Measurements from ENCODE around the gene APOBEC3F.
"Not testable (repeated sequence)": the region's sequence is repeated elsewhere in the genome, so short reads cannot be mapped to it uniquely, and the experiment has no call there.

APOBEC3F gene

GRCh38 chr22:39027717-39028116 lies 12.9 kb upstream of the APOBEC3F start:
- DNase-seq: no peak

GRCh38 chr22:39028281-39028680 lies 12.4 kb upstream of the APOBEC3F start:
- peak; percentile 16 for DNase-seq

- DNase-seq: no peak
Observed at GRCh38 chr22:39029227-39029626, 11.4 kb upstream of the APOBEC3F start.

GRCh38 chr22:39030705-39031104 lies 10.0 kb upstream of the APOBEC3F start:
- no peak for DNase-seq

GRCh38 chr22:39031434-39032295 lies 9.0 kb upstream of the APOBEC3F start:
- not testable (repeated sequence) for DNase-seq

GRCh38 chr22:39037071-39037470 lies 3.6 kb upstream of the APOBEC3F start:
- not testable (repeated sequence) for DNase-seq

GRCh38 chr22:39039306-39040126 lies 1.1 kb upstream of the APOBEC3F start:
- no peak for DNase-seq

GRCh38 chr22:39040155-39040537 lies 518 bp upstream of the APOBEC3F start:
- DNase-seq: not testable (repeated sequence)

- no peak for DNase-seq
Observed at GRCh38 chr22:39041908-39042307, 1.2 kb downstream of the APOBEC3F start.

- DNase-seq: not testable (repeated sequence)
Observed at GRCh38 chr22:39043063-39043462, 2.4 kb downstream of the APOBEC3F start.

GRCh38 chr22:39045136-39045535 lies 4.5 kb downstream of the APOBEC3F start:
- DNase-seq: not testable (repeated sequence)

- not testable (repeated sequence) for DNase-seq
Observed at GRCh38 chr22:39049486-39049885, 8.8 kb downstream of the APOBEC3F start.

GRCh38 chr22:39051844-39052495 lies 11.3 kb downstream of the APOBEC3F start:
- not testable (repeated sequence) for DNase-seq

GRCh38 chr22:39055658-39056057 lies 15.0 kb downstream of the APOBEC3F start:
- DNase-seq: no peak

GRCh38 chr22:39061290-39061689 lies 20.6 kb downstream of the APOBEC3F start:
- not testable (repeated sequence) for DNase-seq

- DNase-seq: not testable (repeated sequence)
Observed at GRCh38 chr22:39061951-39062350, 21.3 kb downstream of the APOBEC3F start.

GRCh38 chr22:39063904-39064303 lies 23.2 kb downstream of the APOBEC3F start:
- DNase-seq: not testable (repeated sequence)

- not testable (repeated sequence) for DNase-seq
Observed at GRCh38 chr22:39066442-39067276, 26.0 kb downstream of the APOBEC3F start.

GRCh38 chr22:39068033-39068785 lies 27.5 kb downstream of the APOBEC3F start:
- DNase-seq: no peak

GRCh38 chr22:39070186-39070585 lies 29.5 kb downstream of the APOBEC3F start:
- DNase-seq: no peak

GRCh38 chr22:39072581-39072981 lies 31.9 kb downstream of the APOBEC3F start:
- DNase-seq: not testable (repeated sequence)

Measured in fibroblast of skin of back (primary cell).